ENCODE measurements around the gene CNIH3.
A peak's percentile ranks its signal among the peaks of the same experiment; 100 is the strongest.

Gene CNIH3

GRCh38 chr1:224781800-224782199 lies 165.7 kb downstream of the CNIH3 start:
- DNase-seq: no peak

DNA sequence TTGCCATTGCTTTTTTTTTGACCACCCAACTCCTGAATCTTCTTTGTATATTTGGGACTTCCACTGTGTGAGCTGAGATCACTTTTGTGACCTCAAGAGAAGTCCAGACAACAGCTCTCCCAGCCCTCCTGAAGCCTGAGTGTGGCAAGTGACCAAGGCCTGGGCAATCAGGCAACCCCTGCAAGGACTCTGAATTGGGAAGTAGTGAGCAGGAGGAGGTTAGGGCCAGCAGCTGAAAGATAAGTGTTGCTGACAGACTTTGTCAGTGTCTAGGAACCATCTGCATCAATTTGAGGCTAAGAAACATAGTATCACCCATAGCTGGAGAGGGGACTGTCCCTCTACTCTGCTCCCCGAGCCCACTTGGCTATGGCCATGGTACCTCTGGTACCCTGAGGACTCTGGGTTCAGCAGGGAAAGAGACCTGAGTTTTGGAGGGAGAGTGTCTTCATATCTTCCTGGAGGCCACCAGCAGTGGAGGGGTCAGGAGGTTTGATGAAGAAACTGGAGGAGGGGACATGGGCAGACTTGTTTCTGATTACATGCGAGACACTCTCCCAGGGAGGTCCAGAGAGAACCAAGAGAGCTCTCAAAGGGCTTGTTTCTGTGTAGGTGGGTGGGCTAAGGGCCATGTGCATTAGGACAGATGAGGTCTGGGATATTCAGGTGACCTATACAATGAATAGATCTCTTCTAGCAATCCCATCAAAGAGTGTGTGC lies 166.3 kb downstream of the CNIH3 start:
- no peak for DNase-seq

DNA sequence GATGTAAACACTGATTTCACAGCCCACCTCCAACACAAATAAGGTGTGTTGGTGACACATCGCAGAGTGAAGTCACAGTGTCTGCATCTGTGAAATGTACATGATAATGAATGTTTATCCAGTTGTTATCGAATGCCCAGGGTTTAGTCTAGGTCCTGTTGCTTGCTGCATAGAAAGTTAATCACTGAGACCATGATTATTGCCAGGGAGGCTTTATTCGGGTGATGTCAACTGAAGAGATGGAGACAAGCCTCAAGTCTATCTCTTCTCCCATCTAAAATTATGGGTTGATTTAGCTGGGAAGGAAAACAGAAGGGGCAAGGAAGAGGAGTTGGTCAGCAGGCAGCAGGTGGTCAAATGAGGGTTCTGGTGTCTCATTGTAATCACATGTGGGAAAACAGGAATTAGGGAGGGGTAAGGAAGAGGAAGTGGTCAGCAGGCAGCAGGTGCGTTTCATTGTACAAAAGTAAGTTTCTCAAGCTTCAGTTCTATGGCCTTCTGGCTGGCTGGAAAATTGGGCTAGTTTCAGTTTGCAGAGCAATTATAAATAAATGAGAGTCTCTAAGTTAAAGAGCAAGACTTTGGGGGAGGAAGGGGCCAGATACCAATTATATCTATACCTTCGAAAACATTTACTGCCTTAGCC lies 167.0 kb downstream of the CNIH3 start:
- peak; percentile 45 for DNase-seq

DNA sequence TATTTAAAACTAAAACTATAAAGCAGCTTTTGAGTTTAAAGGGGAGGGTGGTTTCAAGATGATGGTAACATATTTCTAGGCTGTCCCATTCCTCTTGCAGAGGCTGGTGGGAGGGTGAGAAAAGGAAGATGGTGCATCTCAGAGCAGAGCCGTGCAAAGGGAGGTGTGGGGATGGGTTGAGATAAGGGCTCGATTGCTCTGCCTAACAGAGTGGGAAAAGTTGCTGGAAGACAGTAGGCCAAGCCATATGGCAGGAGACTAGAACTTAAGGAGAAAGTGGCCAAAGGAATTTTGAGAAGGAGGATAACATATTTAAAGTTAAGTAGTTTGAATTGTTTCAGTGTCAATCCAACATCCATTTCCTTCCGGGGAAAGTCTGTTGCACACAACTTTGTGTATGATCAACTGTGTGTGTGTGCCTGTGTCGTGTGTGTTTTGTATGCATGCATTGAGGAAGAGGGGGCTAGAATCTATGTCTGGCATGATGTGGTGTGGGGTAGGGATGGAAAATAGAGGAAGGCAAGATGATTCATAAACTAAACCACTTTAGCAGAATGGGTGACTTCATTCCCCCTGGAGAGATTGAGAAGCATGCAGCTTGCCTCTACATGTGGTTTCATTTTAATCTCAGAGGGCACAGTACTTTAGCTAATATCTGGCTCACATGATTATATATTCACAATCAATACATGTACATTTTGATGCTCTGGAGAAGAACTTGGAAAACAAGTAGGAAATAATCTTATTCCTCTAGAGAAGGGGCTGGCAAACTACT lies 168.3 kb downstream of the CNIH3 start:
- DNase-seq: no peak

DNA sequence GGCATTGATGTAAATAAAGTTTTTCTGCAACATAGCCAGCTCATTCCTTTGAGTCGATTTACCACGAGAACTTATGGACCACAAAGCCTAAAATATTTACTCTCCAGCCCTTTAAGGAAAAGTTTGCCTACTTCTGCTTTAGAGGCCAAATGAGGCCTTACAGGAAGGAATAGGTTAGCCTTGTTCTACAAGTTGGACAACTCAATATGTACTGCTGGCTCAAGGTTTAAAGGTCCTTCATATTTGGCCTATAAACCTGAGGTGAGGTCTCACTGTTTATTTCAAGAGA lies 168.9 kb downstream of the CNIH3 start:
- no peak for DNase-seq

DNA sequence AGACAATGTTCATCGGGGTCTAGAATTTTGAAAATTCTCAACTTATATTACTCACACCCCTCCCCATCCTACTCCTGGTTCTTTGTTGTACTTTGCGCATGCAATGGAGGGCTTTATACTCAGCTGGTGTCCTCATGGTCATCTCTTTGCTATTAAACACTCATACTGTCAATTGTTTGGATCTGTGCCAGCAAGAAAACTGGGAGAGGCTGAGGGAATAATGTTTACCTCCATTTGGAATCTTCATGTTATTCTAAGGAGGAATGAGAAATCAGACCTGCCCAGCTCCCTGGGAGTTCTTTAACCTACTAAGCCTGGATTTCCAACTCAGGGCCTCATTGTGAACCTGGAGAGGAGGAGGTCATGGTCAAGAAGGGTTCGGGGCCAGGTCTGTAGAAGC lies 169.5 kb downstream of the CNIH3 start:
- DNase-seq: no peak

- DNase-seq: no peak
Observed at GRCh38 chr1:224786533-224787250, 170.6 kb downstream of the CNIH3 start.

DNA sequence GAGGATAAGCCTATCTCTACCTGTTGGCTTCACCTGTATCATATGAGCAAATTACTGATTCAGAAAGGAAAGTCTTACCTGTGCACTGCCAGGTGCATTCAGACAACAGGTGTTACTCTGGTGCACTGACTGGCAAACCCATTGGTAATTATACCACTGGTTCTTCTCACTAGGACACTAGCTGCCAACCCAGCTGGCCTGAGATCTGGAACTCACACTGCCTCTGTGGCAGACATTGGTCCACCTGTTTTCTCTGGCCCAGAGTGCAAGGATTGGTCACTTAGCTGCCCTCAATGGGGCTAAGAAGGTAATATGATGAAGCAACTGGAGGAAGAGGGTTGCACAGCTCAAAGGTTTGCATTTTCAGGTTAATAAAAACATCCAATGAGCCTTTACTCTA lies 173.2 kb downstream of the CNIH3 start:
- DNase-seq: no peak

Data from RPMI8226 (cell line).